ENCODE data around the gene BNIP2.

- peak; percentile 77 for TF ChIP-seq POLR2A (IDR thresholded peaks at IDR 0.05; ENCODE audit: low read depth, low read length)
- TF ChIP-seq POLR2AphosphoS5 (IDR thresholded peaks at IDR 0.05; ENCODE audit: low read depth, low read length) = no peak
- TF ChIP-seq TAF1 (IDR thresholded peaks at IDR 0.05; ENCODE audit: low read depth, low read length) = 0 out of 2 replicates have a peak, but pooled peaks have one; percentile 48
Observed at GRCh38 chr15:59688782-59689625, at the start of gene BNIP2.

Data from GM12891 (cell line).